ENCODE measurements around the gene F10.

DNA sequence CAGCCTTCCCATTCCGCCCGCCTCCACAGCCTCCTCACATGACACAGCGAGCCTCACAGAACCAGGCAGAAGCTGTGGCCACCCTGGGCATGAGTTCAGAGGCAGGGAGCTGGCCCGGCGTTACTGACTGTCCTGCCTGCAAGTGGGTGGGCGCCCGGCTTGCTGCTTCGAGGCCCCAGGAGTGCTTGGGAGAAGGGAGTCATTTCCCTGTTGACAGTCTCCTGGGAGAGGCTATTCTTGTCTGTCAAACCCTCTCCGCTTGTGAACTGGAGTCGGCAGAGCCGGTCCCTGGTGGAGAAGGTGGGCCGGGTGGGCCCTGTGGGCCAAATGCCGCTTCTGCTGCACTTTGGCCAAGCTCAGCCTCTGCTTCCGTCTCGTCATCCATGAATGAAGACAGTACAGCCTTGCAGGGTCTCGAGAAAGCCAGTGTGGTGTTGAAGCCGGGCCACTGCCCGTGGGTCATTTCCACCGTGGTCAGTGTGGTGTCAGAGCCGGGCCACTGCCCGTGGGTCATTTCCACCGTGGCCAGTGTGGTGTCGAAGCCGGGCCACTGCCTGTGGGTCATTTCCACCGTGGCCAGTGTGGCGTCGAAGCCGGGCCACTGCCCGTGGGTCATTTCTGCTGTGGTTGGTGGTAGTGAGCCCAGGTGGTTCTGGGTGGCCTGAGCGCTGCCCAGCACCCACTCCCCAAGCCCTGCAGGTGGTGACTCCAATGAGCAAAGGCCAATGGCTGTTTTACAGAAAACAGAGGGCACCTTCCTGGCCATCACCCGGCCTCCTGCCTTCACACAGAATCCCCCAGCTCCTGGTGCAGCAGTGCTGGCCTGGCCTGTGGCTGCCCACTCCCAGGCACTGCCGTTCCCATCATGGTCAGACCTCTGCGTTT, 30.5 kb upstream of the F10 start:
- no peak for TF ChIP-seq CTCF (conservative IDR thresholded peaks at IDR 0.05 in 1 of 2, IDR thresholded peaks at IDR 0.05 in 1 of 2; ENCODE audit: extremely low read depth in 1 of 2, insufficient read depth in 1 of 2, low read depth in 1 of 2, low read length in 2 of 2)
- no peak for TF ChIP-seq EZH2 (IDR thresholded peaks at IDR 0.05; ENCODE audit: borderline replicate concordance, low read length)
